GM23338 (cell line): Measurements from ENCODE around the gene HOXA11. TPM values are rescaled to one million over a fixed set of nuclear protein-coding genes. Genes with fewer than 3 reads are reported as not detected.

Experiments used
- ATAC-seq: fragments of 200-7000 bp; cut with Tn5 transposase; 3 replicates; pipeline ENCODE4 v1.9.1; 2020
- DNase-seq: peaks from one replicate; pipeline ENCODE4 v3.0.0-alpha.2; 2015; ENCODE audit warnings: low spot score
- H2AFZ ChIP-seq: fragments of 200-600 bp; sonication (generic); 2 replicates; pipeline ENCODE4 v1.8.0; 2016; ENCODE audit warnings: antibody characterized with exemption, mild to moderate bottlenecking, moderate library complexity
- H3F3A ChIP-seq: fragments of 200-600 bp; sonication (generic); replicated peaks from 2 replicates; pipeline ENCODE4 v1.8.0; 2017; ENCODE audit warnings: antibody characterized with exemption, mixed run types, low read depth
- H3K27ac ChIP-seq: fragments of 200-600 bp; sonication (generic); 2 replicates; pipeline ENCODE4 v1.6.1; 2016; ENCODE audit warnings: low read depth
- H3K27me3 ChIP-seq: fragments of 200-600 bp; sonication (generic); 2 replicates; pipeline ENCODE4 v1.8.0; 2016; ENCODE audit warnings: mild to moderate bottlenecking, mixed run types, moderate library complexity; ENCODE audit not compliant: insufficient read depth
- H3K36me3 ChIP-seq: fragments of 200-600 bp; sonication (generic); 2 replicates; pipeline ENCODE4 v1.8.0; 2016; ENCODE audit warnings: mild to moderate bottlenecking; ENCODE audit not compliant: insufficient read depth
- H3K4me1 ChIP-seq: fragments of 200-600 bp; sonication (generic); 2 replicates; pipeline ENCODE4 v1.8.0; 2016; ENCODE audit warnings: mild to moderate bottlenecking, moderate library complexity; ENCODE audit not compliant: insufficient read depth
- H3K4me2 ChIP-seq: fragments of 200-600 bp; sonication (generic); 2 replicates; pipeline ENCODE4 v1.7.1; 2017; ENCODE audit warnings: mixed run types
- H3K4me3 ChIP-seq: fragments of 200-600 bp; sonication (generic); 2 replicates; pipeline ENCODE4 v1.6.1; 2016; ENCODE audit warnings: mixed run types
- H3K79me2 ChIP-seq: fragments of 200-600 bp; sonication (generic); replicated peaks from 2 replicates; pipeline ENCODE4 v1.8.0; 2017; ENCODE audit warnings: mild to moderate bottlenecking; ENCODE audit not compliant: insufficient read depth
- H3K9me2 ChIP-seq: fragments of 200-600 bp; sonication (generic); 2 replicates; pipeline ENCODE4 v1.8.0; 2017; ENCODE audit not compliant: insufficient read depth
- H4K20me1 ChIP-seq: fragments of 200-600 bp; sonication (generic); replicated peaks from 2 replicates; pipeline ENCODE4 v1.8.0; 2017; ENCODE audit warnings: mild to moderate bottlenecking; ENCODE audit not compliant: insufficient read depth
- H3K27ac Mint-ChIP-seq: 2 replicates; pipeline ENCODE4 v1.8.0; 2020; ENCODE audit warnings: inconsistent platforms, mild to moderate bottlenecking, moderate library complexity, mixed read lengths
- H3K27me3 Mint-ChIP-seq: 3 replicates; pipeline ENCODE4 v1.8.0; 2022; ENCODE audit warnings: low read depth, mild to moderate bottlenecking, moderate library complexity, mixed read lengths, inconsistent platforms; ENCODE audit not compliant: insufficient read depth, poor library complexity
- H3K36me3 Mint-ChIP-seq: 3 replicates; pipeline ENCODE4 v1.8.0; 2021; ENCODE audit warnings: low read depth, mild to moderate bottlenecking, inconsistent platforms, moderate library complexity, mixed read lengths
- H3K4me1 Mint-ChIP-seq: 3 replicates; pipeline ENCODE4 v1.8.0; 2020; ENCODE audit warnings: mild to moderate bottlenecking, inconsistent platforms, mixed read lengths
- H3K4me3 Mint-ChIP-seq: 3 replicates; pipeline ENCODE4 v1.8.0; 2021; ENCODE audit warnings: moderate library complexity, mild to moderate bottlenecking, inconsistent platforms, mixed read lengths
- H3K9me3 Mint-ChIP-seq: 3 replicates; pipeline ENCODE4 v1.8.0; 2020; ENCODE audit warnings: moderate library complexity, mild to moderate bottlenecking, inconsistent platforms, mixed read lengths
- CREB1 ChIP-seq: fragments of 250-450 bp; sonication (Bioruptor Pico); IDR thresholded peaks from 2 replicates; pipeline ENCODE4 v1.5.0; 2020; ENCODE audit warnings: low read depth, mild to moderate bottlenecking, moderate library complexity
- EZH2 ChIP-seq: fragments of 200-600 bp; sonication (generic); IDR thresholded peaks from one replicate; pipeline ENCODE4 v1.8.0; 2017; ENCODE audit warnings: antibody characterized with exemption, mild to moderate bottlenecking, low read depth; ENCODE audit not compliant: unreplicated experiment
- EZH2phosphoT487 ChIP-seq: fragments of 200-600 bp; sonication (generic); IDR thresholded peaks from one replicate; pipeline ENCODE4 v1.8.1; 2018; ENCODE audit warnings: antibody characterized with exemption; ENCODE audit not compliant: unreplicated experiment
- JUNB ChIP-seq: IDR thresholded peaks from one replicate; pipeline ENCODE4 v1.6.1; 2016; ENCODE audit warnings: antibody characterized with exemption; ENCODE audit not compliant: unreplicated experiment
- NANOG ChIP-seq: IDR thresholded peaks from 2 replicates; pipeline ENCODE4 v1.6.1; 2016; ENCODE audit warnings: antibody characterized with exemption, borderline replicate concordance
- REST ChIP-seq: IDR thresholded peaks from one replicate; pipeline ENCODE4 v1.6.1; 2018; ENCODE audit warnings: antibody characterized with exemption; ENCODE audit not compliant: unreplicated experiment
- STAT1 ChIP-seq: IDR thresholded peaks from one replicate; pipeline ENCODE4 v1.6.1; 2016; ENCODE audit warnings: antibody characterized with exemption; ENCODE audit not compliant: unreplicated experiment
- ZNF331 ChIP-seq: fragments of 250-450 bp; sonication (Bioruptor Pico); IDR thresholded peaks from 2 replicates; pipeline ENCODE4 v1.5.0; 2020; ENCODE audit warnings: low read depth, mild to moderate bottlenecking, moderate library complexity
- polyA plus RNA-seq: library from polyadenylated mRNA; unstranded; fragments of >200 nt; fragmentation: Nextera tagmentation; extraction: Ambion mirVana; gene quantifications from 2 replicates; pipeline ENCODE4 v1.2.1, GENCODE V29; 2016
- total RNA-seq: library from RNA; depleted of rRNA; stranded (reverse); fragments of >200 nt; shearing (Covaris generic); gene quantifications from 2 replicates; pipeline ENCODE4 v1.2.3, GENCODE V29; 2014
- TF ChIP-seq, protein P1 (sequence below): IDR thresholded peaks from 2 replicates; pipeline ENCODE4 v1.6.1; 2016; ENCODE audit warnings: antibody characterized with exemption
- TF ChIP-seq, protein P2 (sequence below), 2 experiments: fragments of 200-600 bp in 1 of 2; sonication (generic) in 1 of 2; conservative IDR thresholded peaks; 2 replicates each; pipeline versions ENCODE4 v1.5.1 to v1.6.1; 2016 to 2017; ENCODE audit warnings: antibody characterized with exemption in 2 of 2, low read depth in 2 of 2, mild to moderate bottlenecking in 2 of 2, moderate library complexity in 1 of 2

Gene HOXA11
- total and polyA plus RNA-seq, 2 experiments from 2014 or later = not detected

- TF ChIP-seq ZNF331 (CRISPR knock-in tag) = no peak
- TF ChIP-seq JUNB = no peak
- no peak for TF ChIP-seq NANOG
- no peak for TF ChIP-seq CREB1 (CRISPR knock-in tag)
- TF ChIP-seq REST = no peak
- TF ChIP-seq, protein P1, sequence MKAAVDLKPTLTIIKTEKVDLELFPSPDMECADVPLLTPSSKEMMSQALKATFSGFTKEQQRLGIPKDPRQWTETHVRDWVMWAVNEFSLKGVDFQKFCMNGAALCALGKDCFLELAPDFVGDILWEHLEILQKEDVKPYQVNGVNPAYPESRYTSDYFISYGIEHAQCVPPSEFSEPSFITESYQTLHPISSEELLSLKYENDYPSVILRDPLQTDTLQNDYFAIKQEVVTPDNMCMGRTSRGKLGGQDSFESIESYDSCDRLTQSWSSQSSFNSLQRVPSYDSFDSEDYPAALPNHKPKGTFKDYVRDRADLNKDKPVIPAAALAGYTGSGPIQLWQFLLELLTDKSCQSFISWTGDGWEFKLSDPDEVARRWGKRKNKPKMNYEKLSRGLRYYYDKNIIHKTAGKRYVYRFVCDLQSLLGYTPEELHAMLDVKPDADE = no peak
- TF ChIP-seq, protein P2, sequence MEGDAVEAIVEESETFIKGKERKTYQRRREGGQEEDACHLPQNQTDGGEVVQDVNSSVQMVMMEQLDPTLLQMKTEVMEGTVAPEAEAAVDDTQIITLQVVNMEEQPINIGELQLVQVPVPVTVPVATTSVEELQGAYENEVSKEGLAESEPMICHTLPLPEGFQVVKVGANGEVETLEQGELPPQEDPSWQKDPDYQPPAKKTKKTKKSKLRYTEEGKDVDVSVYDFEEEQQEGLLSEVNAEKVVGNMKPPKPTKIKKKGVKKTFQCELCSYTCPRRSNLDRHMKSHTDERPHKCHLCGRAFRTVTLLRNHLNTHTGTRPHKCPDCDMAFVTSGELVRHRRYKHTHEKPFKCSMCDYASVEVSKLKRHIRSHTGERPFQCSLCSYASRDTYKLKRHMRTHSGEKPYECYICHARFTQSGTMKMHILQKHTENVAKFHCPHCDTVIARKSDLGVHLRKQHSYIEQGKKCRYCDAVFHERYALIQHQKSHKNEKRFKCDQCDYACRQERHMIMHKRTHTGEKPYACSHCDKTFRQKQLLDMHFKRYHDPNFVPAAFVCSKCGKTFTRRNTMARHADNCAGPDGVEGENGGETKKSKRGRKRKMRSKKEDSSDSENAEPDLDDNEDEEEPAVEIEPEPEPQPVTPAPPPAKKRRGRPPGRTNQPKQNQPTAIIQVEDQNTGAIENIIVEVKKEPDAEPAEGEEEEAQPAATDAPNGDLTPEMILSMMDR (conservative IDR thresholded peaks at IDR 0.05; ENCODE audit: low read depth in 2 of 2) = peak; percentile 90
- no peak for TF ChIP-seq STAT1
These were observed 24.4 kb downstream of the HOXA11 start (continued) for GRCh38 chr7:27160546-27161213.

DNA sequence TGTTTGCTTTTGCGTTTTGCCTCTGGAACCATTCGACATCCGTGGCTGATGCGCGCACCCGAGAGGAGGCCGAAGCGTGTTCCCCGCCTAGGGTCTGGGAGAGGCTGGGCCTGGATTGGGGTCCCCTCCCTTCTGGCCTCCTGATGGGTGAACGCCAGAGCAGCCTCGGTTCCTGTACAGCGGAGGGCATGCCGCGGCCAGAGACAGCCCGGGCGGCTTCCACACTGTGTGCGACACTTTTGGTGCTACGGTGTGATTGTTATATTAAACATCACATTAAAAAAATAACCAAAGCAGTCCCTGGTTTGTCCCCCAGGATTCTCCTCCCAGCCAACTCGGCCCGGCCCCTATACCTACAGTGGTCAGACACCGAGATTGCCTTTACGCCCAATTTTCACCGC, 24.9 kb downstream of the HOXA11 start:
- peaks cover 4% of the 10 kb centered on the region; the same call in 1 of the 2 replicates for H3K4me1 ChIP-seq
- H3K27ac ChIP-seq = no peak overlapping the region
- H3K4me3 ChIP-seq = peak overlapping the region; percentile 64
- no peaks in the 10 kb centered on the region; the same call in 2 of the 3 replicates for H3K36me3 Mint-ChIP-seq
- H2AFZ ChIP-seq = no peak overlapping the region
- peaks cover 10% of the 10 kb centered on the region; the same call in 2 of the 3 replicates for H3K9me3 Mint-ChIP-seq
- peaks cover 99% of the 10 kb centered on the region for H3K27me3 Mint-ChIP-seq
- DNase-seq = no peak
- peak overlapping the region; percentile 82 for H3K4me2 ChIP-seq
- peaks cover 12% of the 10 kb centered on the region for H3K4me1 Mint-ChIP-seq
- H3K27me3 ChIP-seq = peaks cover 100% of the 10 kb centered on the region
- peaks cover 17% of the 10 kb centered on the region for H3F3A ChIP-seq
- H3K9me2 ChIP-seq = no peaks in the 10 kb centered on the region
- TF ChIP-seq EZH2phosphoT487 = peak; percentile 64
- TF ChIP-seq NANOG = no peak
- no peak for TF ChIP-seq STAT1
- peak; percentile 35 for TF ChIP-seq EZH2
- H3K27ac Mint-ChIP-seq = no peak overlapping the region
- no peaks in the 10 kb centered on the region for H3K79me2 ChIP-seq
- 0 out of 3 replicates have a peak overlapping the region, but pooled peaks have one; percentile 24 for H3K4me3 Mint-ChIP-seq
- peaks cover 48% of the 10 kb centered on the region for H4K20me1 ChIP-seq
- ATAC-seq = no peak
- H3K36me3 ChIP-seq = no peaks in the 10 kb centered on the region; the same call in 1 of the 2 replicates
